HepG2 (cell line): Measurements from ENCODE around the gene C6orf132. TPM values are rescaled to one million over a fixed set of nuclear protein-coding genes. Genes with fewer than 3 reads are reported as not detected.

Experiments used
- ATAC-seq: fragments of 200-7000 bp; cut with Tn5 transposase; 3 replicates; pipeline ENCODE4 v1.9.1; 2020; ENCODE audit warnings: mild to moderate bottlenecking, moderate library complexity
- BruUV-seq: library from RNA; stranded (reverse); fragments of 400-500 nt; replicated peaks from 2 replicates; lab custom pipeline; 2021; lab: Mats Ljungman, UMichigan
- CTCF ChIA-PET: fragments of 300-600 bp; formaldehyde crosslinking; extraction: SDS; loops from one replicate; lab custom pipeline; 2021; ENCODE audit warnings: low total read pairs, inconsistent platforms, low intra/inter-chr PET ratio; lab: Yijun Ruan, JAX
- POLR2A ChIA-PET: fragments of 350-600 bp; sonication (Branson Sonifier 250); formaldehyde crosslinking; loops from one replicate; lab custom pipeline; 2020; ENCODE audit warnings: antibody characterized with exemption, inconsistent platforms; lab: Yijun Ruan, JAX
- DNase-seq: peaks from one replicate; pipeline ENCODE4 v3.0.0-alpha.2; 2015; ENCODE audit warnings: low spot score
- FAIRE-seq: peaks from 3 replicates; lab custom pipeline; 2011; peaks lifted over from hg19 to GRCh38; lab: Jason Lieb, UNC
- H2AFZ ChIP-seq: one replicate; pipeline ENCODE4 v1.6.1; 2011; ENCODE audit warnings: low read length, inconsistent platforms
- H3K27ac ChIP-seq: fragments of 300-600 bp; 3 replicates; pipeline ENCODE4 v1.8.0; 2011; ENCODE audit warnings: mixed run types, mild to moderate bottlenecking, mixed read lengths, low read length, inconsistent platforms; ENCODE audit not compliant: insufficient read depth; ENCODE audit errors: extremely low read length
- H3K27me3 ChIP-seq, 2 experiments: fragments of 200-600 bp in 1 of 2; 2 replicates in 1 of 2; 3 replicates in 1 of 2; pipeline versions ENCODE4 v1.6.0 to v1.8.0; 2011; ENCODE audit warnings: low read length in 2 of 2, mild to moderate bottlenecking in 2 of 2, moderate library complexity in 2 of 2, inconsistent platforms in 1 of 2; ENCODE audit not compliant: insufficient read depth in 2 of 2, control insufficient read depth in 1 of 2
- H3K36me3 ChIP-seq, 2 experiments: fragments of 200-600 bp in 1 of 2; replicated peaks in 1 of 2; 2 replicates in 1 of 2; 3 replicates in 1 of 2; pipeline versions ENCODE4 v1.5.1 to v1.8.0; 2011; ENCODE audit warnings: low read length in 2 of 2, inconsistent platforms in 1 of 2; ENCODE audit not compliant: insufficient read depth in 2 of 2, control insufficient read depth in 1 of 2
- H3K4me1 ChIP-seq: 2 replicates; pipeline ENCODE4 v1.5.1; 2012; ENCODE audit warnings: low read length, inconsistent platforms; ENCODE audit not compliant: insufficient read depth
- H3K4me2 ChIP-seq: 2 replicates; pipeline ENCODE4 v1.6.0; 2011; ENCODE audit warnings: low read depth, low read length, inconsistent platforms
- H3K4me3 ChIP-seq, 3 experiments: fragments of 200-600 bp in 1 of 3; sonication (generic), shearing (Covaris generic) in 1 of 3; replicated peaks in 1 of 3; 2 replicates each; pipeline ENCODE4 v1.5.1; 2011 to 2016; ENCODE audit warnings: low read length in 3 of 3, inconsistent platforms in 2 of 3, low read depth in 2 of 3, mild to moderate bottlenecking in 2 of 3, control low read depth in 1 of 3, mixed read lengths in 1 of 3; ENCODE audit not compliant: insufficient read depth in 1 of 3
- H3K79me2 ChIP-seq: one replicate; pipeline ENCODE4 v1.6.1; 2011; ENCODE audit warnings: low read length, inconsistent platforms; ENCODE audit not compliant: insufficient read depth
- H3K9ac ChIP-seq: 2 replicates; pipeline ENCODE4 v1.6.0; 2011; ENCODE audit warnings: mild to moderate bottlenecking, low read depth, low read length, inconsistent platforms; ENCODE audit not compliant: insufficient read depth
- H3K9me3 ChIP-seq: 2 replicates; pipeline ENCODE4 v1.5.1; 2012; ENCODE audit warnings: mild to moderate bottlenecking, low read length
- H4K20me1 ChIP-seq: 2 replicates; pipeline ENCODE4 v1.6.0; 2011; ENCODE audit warnings: inconsistent platforms, mild to moderate bottlenecking, low read length, moderate library complexity; ENCODE audit not compliant: insufficient read depth
- CENPX ChIP-seq: sonication (generic); formaldehyde crosslinking; IDR thresholded peaks from 2 replicates; pipeline ENCODE4 v1.9.0; 2021; ENCODE audit warnings: mild to moderate bottlenecking, missing genetic modification reagents, moderate library complexity
- CHD2 ChIP-seq: IDR thresholded peaks from 2 replicates; pipeline ENCODE4 v1.6.1; 2011; ENCODE audit warnings: low read depth, low read length, improper control_type of control experiment
- IKZF1 ChIP-seq: fragments of 450-650 bp; IDR thresholded peaks from 2 replicates; pipeline ENCODE4 v1.7.1; 2016
- RBM39 ChIP-seq: fragments of 200-400 bp; formaldehyde crosslinking; IDR thresholded peaks from one replicate; pipeline ENCODE4 v1.6.1; 2018; ENCODE audit warnings: antibody characterized with exemption, mild to moderate bottlenecking, low read depth, low read length; ENCODE audit not compliant: poor library complexity, severe bottlenecking
- SRSF9 ChIP-seq: fragments of 200-400 bp; formaldehyde crosslinking; IDR thresholded peaks from 2 replicates; pipeline ENCODE4 v1.6.1; 2018; ENCODE audit warnings: borderline replicate concordance, mild to moderate bottlenecking, low read depth, low read length; ENCODE audit not compliant: insufficient read depth, poor library complexity, severe bottlenecking
- ZNF207 ChIP-seq: fragments of 450-650 bp; IDR thresholded peaks from 2 replicates; pipeline ENCODE4 v1.6.1; 2016; ENCODE audit warnings: antibody characterized with exemption, borderline replicate concordance
- ZNF598 ChIP-seq: sonication (generic); formaldehyde crosslinking; IDR thresholded peaks from 2 replicates; pipeline ENCODE4 v1.5.1; 2020; ENCODE audit warnings: mild to moderate bottlenecking, missing genetic modification reagents, borderline replicate concordance
- ZSCAN25 ChIP-seq: sonication (generic); formaldehyde crosslinking; IDR thresholded peaks from 2 replicates; pipeline ENCODE4 v1.8.0; 2022; ENCODE audit warnings: mild to moderate bottlenecking, missing genetic modification reagents
- WGBS: methylation state at CpG from one replicate; pipeline ENCODE4 v1.1.6; 2017; ENCODE audit warnings: low lambda C conversion rate; 5-methylcytosine and 5-hydroxymethylcytosine counted together
- in situ Hi-C: cut with HindIII; loops from 2 replicates; pipeline ENCODE4 v1.10.0; 2017; ENCODE audit warnings: low pct_unique_long_range_greater_than_20kb; ENCODE audit not compliant: extremely low pct_ligation_motif_present
- intact Hi-C: fragments of 100-400 bp; cut with micrococcal nuclease; formaldehyde crosslinking; loops from one replicate; pipeline ENCODE4 v1.10.0; 2022; ENCODE audit not compliant: unreplicated experiment
- polyA plus RNA-seq, 8 experiments: library from polyadenylated mRNA; depleted of rRNA in 3 of 8; stranded (reverse) in 7 of 8; unstranded in 1 of 8; fragments of >200 nt; fragmentation: Illumina TruSeq in 4 of 8; extraction: Trizol in 4 of 8; gene quantifications; 2 replicates each; pipeline versions ENCODE4 v1.2.1 to v1.2.3, GENCODE V29; 2011 to 2016; ENCODE audit warnings: low read depth in 4 of 8, missing spikeins in 1 of 8, mixed read lengths in 1 of 8; ENCODE audit not compliant: insufficient read depth in 1 of 8
- total RNA-seq, 5 experiments: library from RNA; depleted of rRNA; stranded (reverse); fragments of >200 nt; fragmentation: Illumina TruSeq; extraction: Trizol; gene quantifications; 2 replicates each; pipeline ENCODE4 v1.2.3, GENCODE V29; 2016; ENCODE audit warnings: low read depth in 1 of 5

Gene C6orf132
- total and polyA plus RNA-seq, 2 of the 13 experiments (the other 11 are each of a cell fraction or from before 2014, with no cell fraction given), result 0.78 to 3.0 TPM

DNA sequence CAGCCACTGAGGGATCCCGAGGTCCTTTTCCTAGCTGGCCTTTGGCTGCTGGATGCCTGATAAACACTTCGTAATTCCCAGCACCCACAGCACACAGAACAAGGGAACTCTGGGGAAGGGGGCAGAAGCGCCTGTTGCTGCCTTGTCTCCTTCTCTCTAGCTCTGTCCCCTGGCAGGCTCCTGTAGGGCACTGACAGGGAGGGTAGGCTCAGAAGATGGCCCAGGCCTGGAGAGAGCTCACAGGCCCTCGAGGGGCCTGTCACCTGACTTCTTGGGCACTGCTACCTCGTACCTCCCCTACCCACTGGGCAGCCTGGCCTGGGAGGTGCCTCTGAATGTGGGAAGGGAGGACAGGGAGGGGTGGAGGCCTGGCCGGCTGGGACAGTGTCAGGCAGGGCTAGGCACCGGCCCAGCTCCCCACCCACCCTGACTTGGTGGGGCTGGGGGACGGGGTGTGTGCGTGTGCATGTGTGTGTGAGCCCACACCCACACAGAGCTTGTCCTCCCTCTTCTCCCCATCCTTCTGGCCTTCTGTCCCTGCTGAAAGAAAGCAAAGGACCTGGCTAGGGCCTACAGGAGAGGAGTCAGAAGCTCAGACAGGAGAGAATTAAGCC, 18.1 kb downstream of the C6orf132 start (continued):
- TF ChIP-seq RBM39 (no peak), ZNF598 (CRISPR knock-in tag) (no peak)

DNA sequence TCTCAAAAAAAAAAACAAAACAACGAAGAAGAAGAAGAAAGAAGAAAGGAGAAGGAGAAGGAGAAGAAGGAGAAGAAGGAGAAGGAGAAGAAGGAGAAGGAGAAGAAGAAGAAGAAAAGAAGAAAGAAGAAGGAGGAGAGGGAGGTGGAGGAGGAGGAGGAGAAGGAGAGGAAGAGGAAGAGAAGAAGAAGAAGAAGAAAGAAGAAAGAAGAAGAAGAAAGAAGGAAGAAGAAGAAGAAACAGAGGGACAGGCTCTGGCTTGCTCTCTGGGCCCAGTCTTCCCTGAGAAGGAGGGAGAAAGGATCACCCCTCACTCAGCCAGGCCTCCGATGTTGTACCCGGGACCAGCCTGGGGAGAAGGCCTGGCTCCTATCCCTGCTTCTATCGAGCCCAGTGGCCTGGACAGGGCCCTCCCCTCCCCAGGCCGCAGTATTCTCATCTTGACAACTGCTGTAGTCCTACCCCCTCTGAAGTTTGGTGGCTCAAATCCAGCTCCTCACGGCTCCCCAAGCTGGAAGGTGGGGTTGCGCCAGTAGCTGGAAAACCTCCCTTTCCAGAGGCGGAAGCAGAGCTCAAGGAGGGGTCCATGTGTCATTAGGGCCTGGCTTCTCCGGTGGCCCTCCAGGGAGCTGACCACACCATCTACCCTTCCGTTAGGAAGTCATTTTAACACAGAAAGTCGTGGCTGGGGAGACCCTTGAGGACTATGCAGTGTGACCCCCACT, 18.9 kb downstream of the C6orf132 start:
- no TSS peak for BruUV-seq
- 77% methylated on average over 11 of the region's 11 CpGs for WGBS
- Histone ChIP-seq H3K4me1 (peaks cover 9% of the 10 kb centered on the region), H3K27me3 (no peaks in the 10 kb centered on the region)
- no peak for DNase-seq
- TF ChIP-seq CHD2 (no peak), ZSCAN25 (CRISPR knock-in tag) (no peak), SRSF9 (no peak), ZNF207 (no peak), CENPX (CRISPR knock-in tag) (no peak), IKZF1 (no peak)
- TF ChIP-seq, all 625 proteins: peak for 0
- H3K4me2 ChIP-seq, result no peak overlapping the region
- no peak overlapping the region for H3K9ac ChIP-seq
- no peak; the same call in 2 of the 3 replicates for ATAC-seq
- intact Hi-C loops (no loop called here), in situ Hi-C loops (no loop called here)
- H4K20me1 ChIP-seq, result no peaks in the 10 kb centered on the region
- no peaks in the 10 kb centered on the region for H3K9me3 ChIP-seq
- no peak overlapping the region for H3K4me3 ChIP-seq
- H3K79me2 ChIP-seq, result no peaks in the 10 kb centered on the region
- FAIRE-seq, result no peak
- POLR2A ChIA-PET, result interaction anchor here (1.0 kb wide), 1 partner anchor 13 kb away, joined by 3 read pairs; no protein-coding TSS in a partner anchor
- H3K27ac ChIP-seq, result no peak overlapping the region
- H3K36me3 ChIP-seq, result 0 out of 5 replicates have a peak, but pooled peaks cover 0 to 4% of the 10 kb centered on the region in 2 experiments
- CTCF ChIA-PET, result no interaction called here
- H2AFZ ChIP-seq, result no peak overlapping the region
